ENCODE data around the gene TSPO2.
"Not testable (repeated sequence)": the region's sequence is repeated elsewhere in the genome, so short reads cannot be mapped to it uniquely, and the experiment has no call there.

Gene TSPO2

GRCh38 chr6:41042226-41043055 lies at the start of gene TSPO2:
Gene TSPO2, plus strand, starts transcription at chr6:41042467. Its CDS starts 519 bp downstream, at chr6:41042986.
- no peak for DNase-seq (ENCODE audit: low read depth in 2 of 2)

- no peak for DNase-seq (ENCODE audit: low read depth in 2 of 2)
Observed at GRCh38 chr6:40992746-40993145, 49.5 kb upstream of the TSPO2 start.

- DNase-seq (ENCODE audit: low read depth in 2 of 2): no peak
Observed at GRCh38 chr6:40996591-40997233, 45.6 kb upstream of the TSPO2 start.

- no peak for DNase-seq (ENCODE audit: low read depth in 2 of 2)
Observed at GRCh38 chr6:40997234-40997957, 44.9 kb upstream of the TSPO2 start.

GRCh38 chr6:40998661-40999060 lies 43.6 kb upstream of the TSPO2 start:
- no peak for DNase-seq (ENCODE audit: low read depth in 2 of 2)

- DNase-seq (ENCODE audit: low read depth in 2 of 2): no peak
Observed at GRCh38 chr6:40999569-40999968, 42.7 kb upstream of the TSPO2 start.

- DNase-seq (ENCODE audit: low read depth in 2 of 2): no peak
Observed at GRCh38 chr6:41000248-41000647, 42.0 kb upstream of the TSPO2 start.

- no peak for DNase-seq (ENCODE audit: low read depth in 2 of 2)
Observed at GRCh38 chr6:41002168-41002567, 40.1 kb upstream of the TSPO2 start.

GRCh38 chr6:41006217-41006616 lies 36.0 kb upstream of the TSPO2 start:
- DNase-seq (ENCODE audit: low read depth in 2 of 2): peak; percentile 19 to 31

GRCh38 chr6:41006980-41007379 lies 35.3 kb upstream of the TSPO2 start:
- not testable (repeated sequence) for DNase-seq (ENCODE audit: low read depth in 2 of 2)

GRCh38 chr6:41008011-41008410 lies 34.3 kb upstream of the TSPO2 start:
- DNase-seq (ENCODE audit: low read depth in 2 of 2): no peak

GRCh38 chr6:41009669-41010068 lies 32.6 kb upstream of the TSPO2 start:
- DNase-seq (ENCODE audit: low read depth in 2 of 2): no peak

- no peak for DNase-seq (ENCODE audit: low read depth in 2 of 2)
Observed at GRCh38 chr6:41011673-41012072, 30.6 kb upstream of the TSPO2 start.

GRCh38 chr6:41013466-41014153 lies 28.7 kb upstream of the TSPO2 start:
- no peak for DNase-seq (ENCODE audit: low read depth in 2 of 2)

- DNase-seq (ENCODE audit: low read depth in 2 of 2): no peak
Observed at GRCh38 chr6:41014780-41015179, 27.5 kb upstream of the TSPO2 start.

GRCh38 chr6:41015860-41016259 lies 26.4 kb upstream of the TSPO2 start:
- not testable (repeated sequence) for DNase-seq (ENCODE audit: low read depth in 2 of 2)

- no peak for DNase-seq (ENCODE audit: low read depth in 2 of 2)
Observed at GRCh38 chr6:41017663-41018062, 24.6 kb upstream of the TSPO2 start.

- DNase-seq (ENCODE audit: low read depth in 2 of 2): no peak
Observed at GRCh38 chr6:41021832-41022231, 20.4 kb upstream of the TSPO2 start.

GRCh38 chr6:41022294-41022693 lies 20.0 kb upstream of the TSPO2 start:
- DNase-seq (ENCODE audit: low read depth in 2 of 2): no peak

GRCh38 chr6:41023114-41023513 lies 19.2 kb upstream of the TSPO2 start:
- DNase-seq (ENCODE audit: low read depth in 2 of 2): no peak

- no peak for DNase-seq (ENCODE audit: low read depth in 2 of 2)
Observed at GRCh38 chr6:41025966-41026530, 16.2 kb upstream of the TSPO2 start.

- DNase-seq (ENCODE audit: low read depth in 2 of 2): no peak
Observed at GRCh38 chr6:41027241-41027640, 15.0 kb upstream of the TSPO2 start.
